IMR-90 (cell line): ENCODE data around the gene TSEN54. TPM values are rescaled to one million over a fixed set of nuclear protein-coding genes. Genes with fewer than 3 reads are reported as not detected.

Experiments
- ATAC-seq: fragments of 200-7000 bp; cut with Tn5 transposase; 2 replicates; pipeline ENCODE4 v1.9.1; 2020; ENCODE audit warnings: low read depth, mild to moderate bottlenecking, moderate library complexity
- BruUV-seq: library from RNA; stranded (reverse); fragments of 400-500 nt; replicated peaks from 2 replicates; lab custom pipeline; 2021; lab: Mats Ljungman, UMichigan
- CTCF ChIA-PET: fragments of 300-600 bp; formaldehyde crosslinking; extraction: SDS; loops from one replicate; lab custom pipeline; 2021; ENCODE audit warnings: antibody characterized with exemption; lab: Yijun Ruan, JAX
- POLR2A ChIA-PET: fragments of 300-600 bp; sonication (Branson Sonifier 250); formaldehyde crosslinking; loops from one replicate; lab custom pipeline; 2022; ENCODE audit warnings: antibody characterized with exemption; ENCODE audit not compliant: unreplicated experiment; lab: Charles Lee
- DNase-seq: peaks from one replicate; pipeline ENCODE4 v3.0.0; 2013
- H2AFZ ChIP-seq: replicated peaks from 2 replicates; pipeline ENCODE3; 2013; ENCODE audit warnings: low read length, mild to moderate bottlenecking; ENCODE audit not compliant: poor library complexity
- H2AK5ac ChIP-seq: 2 replicates; pipeline ENCODE4 v1.6.1; 2013; ENCODE audit warnings: low read depth, low read length, inconsistent platforms
- H2AK9ac ChIP-seq: replicated peaks from 2 replicates; pipeline ENCODE3; 2013; ENCODE audit warnings: mild to moderate bottlenecking, low read depth, low read length, moderate library complexity; ENCODE audit not compliant: poor library complexity
- H2BK120ac ChIP-seq: 2 replicates; pipeline ENCODE4 v1.6.1; 2013; ENCODE audit warnings: low read depth, low read length, inconsistent platforms
- H2BK15ac ChIP-seq: 3 replicates; pipeline ENCODE4 v1.6.1; 2013; ENCODE audit warnings: low read depth, low read length, inconsistent platforms
- H2BK20ac ChIP-seq: 2 replicates; pipeline ENCODE4 v1.6.1; 2013; ENCODE audit warnings: low read depth, mild to moderate bottlenecking, inconsistent platforms, low read length, moderate library complexity
- H2BK5ac ChIP-seq: 2 replicates; pipeline ENCODE4 v1.6.1; 2013; ENCODE audit warnings: mild to moderate bottlenecking, low read depth, low read length, inconsistent platforms; ENCODE audit not compliant: poor library complexity, severe bottlenecking
- H3K14ac ChIP-seq: replicated peaks from 2 replicates; pipeline ENCODE4 v1.6.1; 2013; ENCODE audit warnings: low read depth, low read length, inconsistent platforms
- H3K18ac ChIP-seq: 2 replicates; pipeline ENCODE4 v1.6.1; 2013; ENCODE audit warnings: low read depth, low read length, control low read depth
- H3K23ac ChIP-seq: 2 replicates; pipeline ENCODE4 v1.6.1; 2013; ENCODE audit warnings: low read depth, low read length, inconsistent platforms
- H3K27ac ChIP-seq: 2 replicates; pipeline ENCODE4 v1.5.1; 2013; ENCODE audit warnings: mild to moderate bottlenecking, control low read depth, low read length; ENCODE audit not compliant: insufficient read depth
- H3K27me3 ChIP-seq: 2 replicates; pipeline ENCODE4 v1.6.1; 2013; ENCODE audit warnings: low read length; ENCODE audit not compliant: control insufficient read depth, insufficient read depth
- H3K36me3 ChIP-seq: 2 replicates; pipeline ENCODE4 v1.6.1; 2013; ENCODE audit warnings: low read length, mixed read lengths; ENCODE audit not compliant: control insufficient read depth, insufficient read depth
- H3K4ac ChIP-seq: 2 replicates; pipeline ENCODE4 v1.6.1; 2013; ENCODE audit warnings: low read depth, low read length, inconsistent platforms
- H3K4me1 ChIP-seq: 2 replicates; pipeline ENCODE4 v1.6.1; 2013; ENCODE audit warnings: low read length, mixed read lengths; ENCODE audit not compliant: control insufficient read depth, insufficient read depth
- H3K4me2 ChIP-seq: 2 replicates; pipeline ENCODE4 v1.6.1; 2013; ENCODE audit warnings: low read depth, mild to moderate bottlenecking, control low read depth, low read length, moderate library complexity
- H3K4me3 ChIP-seq: 2 replicates; pipeline ENCODE4 v1.5.1; 2013; ENCODE audit warnings: low read depth, mild to moderate bottlenecking, control low read depth, low read length, moderate library complexity; ENCODE audit not compliant: insufficient read depth
- H3K56ac ChIP-seq: 2 replicates; pipeline ENCODE4 v1.6.1; 2013; ENCODE audit warnings: low read length, inconsistent platforms; ENCODE audit not compliant: insufficient read depth; ENCODE audit errors: extremely low read depth
- H3K79me1 ChIP-seq, 2 experiments: 2 replicates each; pipeline ENCODE4 v1.6.1; 2013; ENCODE audit warnings: low read length in 2 of 2, inconsistent platforms in 1 of 2, low read depth in 1 of 2
- H3K9ac ChIP-seq: 2 replicates; pipeline ENCODE4 v1.6.1; 2013; ENCODE audit warnings: low read depth, low read length, control low read depth
- H3K9me1 ChIP-seq: 2 replicates; pipeline ENCODE4 v1.6.1; 2013; ENCODE audit warnings: low read length, inconsistent platforms; ENCODE audit not compliant: insufficient read depth
- H3K9me3 ChIP-seq: 2 replicates; pipeline ENCODE4 v1.6.1; 2013; ENCODE audit warnings: low read length; ENCODE audit not compliant: control insufficient read depth, insufficient read depth
- H4K20me1 ChIP-seq: 2 replicates; pipeline ENCODE4 v1.6.1; 2013; ENCODE audit warnings: low read length, inconsistent platforms; ENCODE audit not compliant: insufficient read depth
- H4K5ac ChIP-seq: 2 replicates; pipeline ENCODE4 v1.6.1; 2013; ENCODE audit warnings: mild to moderate bottlenecking, low read depth, low read length, control low read depth
- H4K8ac ChIP-seq, 2 experiments: 2 replicates each; pipeline ENCODE4 v1.6.1; 2013; ENCODE audit warnings: low read depth in 2 of 2, low read length in 2 of 2, control low read depth in 1 of 2, inconsistent platforms in 1 of 2
- H4K91ac ChIP-seq: 2 replicates; pipeline ENCODE4 v1.6.1; 2013; ENCODE audit warnings: low read depth, low read length, inconsistent platforms; ENCODE audit not compliant: insufficient read depth
- BHLHE40 ChIP-seq: fragments of 150-350 bp; IDR thresholded peaks from 2 replicates; pipeline ENCODE4 v1.6.1; 2016; ENCODE audit warnings: mild to moderate bottlenecking, low read depth, low read length
- CEBPB ChIP-seq: IDR thresholded peaks from 2 replicates; pipeline ENCODE4 v1.6.1; 2012; ENCODE audit warnings: low read depth, low read length, improper control_type of control experiment
- CHD1 ChIP-seq: IDR thresholded peaks from 2 replicates; pipeline ENCODE4 v1.6.1; 2012; ENCODE audit warnings: low read depth, low read length, improper control_type of control experiment
- CTCF ChIP-seq: conservative IDR thresholded peaks from 2 replicates; pipeline ENCODE4 v1.5.1; 2012; ENCODE audit warnings: mild to moderate bottlenecking, low read depth, low read length, improper control_type of control experiment
- FOS ChIP-seq: fragments of 150-350 bp; IDR thresholded peaks from 2 replicates; pipeline ENCODE4 v1.6.1; 2016; ENCODE audit warnings: low read depth, low read length
- MAFK ChIP-seq: IDR thresholded peaks from 2 replicates; pipeline ENCODE4 v1.6.1; 2012; ENCODE audit warnings: low read depth, low read length, improper control_type of control experiment
- MAZ ChIP-seq: IDR thresholded peaks from 2 replicates; pipeline ENCODE4 v1.6.1; 2012; ENCODE audit warnings: low read depth, mild to moderate bottlenecking, low read length, improper control_type of control experiment, moderate library complexity, borderline replicate concordance
- MXI1 ChIP-seq: IDR thresholded peaks from 2 replicates; pipeline ENCODE4 v1.6.1; 2012; ENCODE audit warnings: low read depth, mild to moderate bottlenecking, low read length, moderate library complexity, borderline replicate concordance
- NFE2L2 ChIP-seq: fragments of 150-350 bp; IDR thresholded peaks from 2 replicates; pipeline ENCODE4 v1.6.1; 2016; ENCODE audit warnings: low read depth, mild to moderate bottlenecking, low read length
- POLR2A ChIP-seq: IDR thresholded peaks from 2 replicates; pipeline ENCODE4 v1.6.1; 2012; ENCODE audit warnings: mild to moderate bottlenecking, low read depth, low read length
- RAD21 ChIP-seq: IDR thresholded peaks from 2 replicates; pipeline ENCODE4 v1.6.1; 2012; ENCODE audit warnings: low read length, improper control_type of control experiment
- SMC3 ChIP-seq: fragments of 150-350 bp; IDR thresholded peaks from 2 replicates; pipeline ENCODE4 v1.6.1; 2016; ENCODE audit warnings: low read depth, mild to moderate bottlenecking, antibody characterized with exemption, low read length, moderate library complexity
- WGBS, 2 experiments: methylation state at CpG; one replicate each; pipeline versions ENCODE4 v1.1.5 to v1.1.7; 2013; ENCODE audit warnings: missing lambda C conversion rate in 2 of 2; ENCODE audit not compliant: insufficient read length in 1 of 2; ENCODE audit errors: extremely low coverage in 2 of 2; 5-methylcytosine and 5-hydroxymethylcytosine counted together
- dilution Hi-C: fragments of 300-500 bp; cut with HindIII; formaldehyde crosslinking; loops from one replicate; pipeline ENCODE4 v1.14.3; 2018; ENCODE audit warnings: low sequenced_read_pairs; ENCODE audit not compliant: unreplicated experiment
- in situ Hi-C: fragments of 300-500 bp; cut with MboI; formaldehyde crosslinking; loops from 3 replicates; pipeline ENCODE4 v1.14.3; 2019; ENCODE audit warnings: low sequenced_read_pairs, inconsistent platforms, mixed read lengths
- intact Hi-C: fragments of 100-400 bp; cut with micrococcal nuclease; formaldehyde crosslinking; loops from 2 replicates; pipeline ENCODE4 v1.10.0; 2022
- polyA plus RNA-seq, 3 experiments: library from polyadenylated mRNA; depleted of rRNA; stranded (reverse); fragments of >200 nt; gene quantifications; 2 replicates each; pipeline ENCODE4 v1.2.3, GENCODE V29; 2012; ENCODE audit warnings: low replicate concordance in 1 of 3
- total RNA-seq: library from RNA; depleted of rRNA; stranded (reverse); fragments of >200 nt; gene quantifications from 2 replicates; pipeline ENCODE4 v1.2.3, GENCODE V29; 2012
- TF ChIP-seq, protein P1 (sequence below): fragments of 150-350 bp; IDR thresholded peaks from 2 replicates; pipeline ENCODE4 v1.6.1; 2016; ENCODE audit warnings: low read depth, mild to moderate bottlenecking, low read length, moderate library complexity, borderline replicate concordance
- TF ChIP-seq, protein P2 (sequence below): fragments of 150-350 bp; IDR thresholded peaks from 2 replicates; pipeline ENCODE4 v1.6.1; 2017; ENCODE audit warnings: mild to moderate bottlenecking, antibody characterized with exemption, low read length, low read depth

The TSEN54 gene
- total and polyA plus RNA-seq, 2 of the 4 experiments (the other 2 are of a cell fraction): 7.2 to 14.9 TPM

DNA sequence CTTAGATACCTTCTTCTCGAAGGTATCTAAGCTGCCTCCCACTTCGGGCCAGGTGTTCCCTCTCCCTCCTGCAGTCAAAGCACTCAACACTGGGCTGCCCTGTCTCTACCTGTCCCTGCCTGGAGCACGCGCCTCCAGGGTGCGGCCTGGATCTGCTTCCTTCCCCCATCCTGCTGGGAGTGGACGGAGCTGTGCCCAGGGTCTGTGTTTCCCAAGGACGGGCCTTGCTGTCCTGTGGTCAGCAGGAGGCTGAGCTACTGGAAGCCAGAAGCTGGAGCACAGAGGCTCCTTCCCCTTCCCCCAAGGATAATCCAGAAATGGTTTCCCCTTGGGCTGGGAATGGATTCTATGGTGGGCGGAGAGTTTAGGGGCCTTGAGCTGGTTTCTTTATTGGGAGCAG lies 25.9 kb downstream of the TSEN54 start:
- no peaks in the 10 kb centered on the region for H3K36me3 ChIP-seq
- ChIA-PET CTCF (no interaction called here), POLR2A (no interaction called here)
- H3K9ac ChIP-seq: no peak overlapping the region
- H3K23ac ChIP-seq: no peak overlapping the region
- H2AK5ac ChIP-seq: no peak overlapping the region
- H3K27me3 ChIP-seq: peaks cover 67% of the 10 kb centered on the region
- in situ Hi-C loops (no loop called here), dilution Hi-C loops (no loop called here), intact Hi-C loops (no loop called here)
- H4K20me1 ChIP-seq: no peaks in the 10 kb centered on the region
- TF ChIP-seq CTCF: no peak
- TF ChIP-seq MXI1: no peak
- no peak for TF ChIP-seq FOS
- TF ChIP-seq, protein P1, sequence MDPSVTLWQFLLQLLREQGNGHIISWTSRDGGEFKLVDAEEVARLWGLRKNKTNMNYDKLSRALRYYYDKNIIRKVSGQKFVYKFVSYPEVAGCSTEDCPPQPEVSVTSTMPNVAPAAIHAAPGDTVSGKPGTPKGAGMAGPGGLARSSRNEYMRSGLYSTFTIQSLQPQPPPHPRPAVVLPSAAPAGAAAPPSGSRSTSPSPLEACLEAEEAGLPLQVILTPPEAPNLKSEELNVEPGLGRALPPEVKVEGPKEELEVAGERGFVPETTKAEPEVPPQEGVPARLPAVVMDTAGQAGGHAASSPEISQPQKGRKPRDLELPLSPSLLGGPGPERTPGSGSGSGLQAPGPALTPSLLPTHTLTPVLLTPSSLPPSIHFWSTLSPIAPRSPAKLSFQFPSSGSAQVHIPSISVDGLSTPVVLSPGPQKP: no peak
- TF ChIP-seq BHLHE40: no peak
- no peak for TF ChIP-seq MAZ
- no peak for TF ChIP-seq RAD21
- no peak for TF ChIP-seq CHD1
- TF ChIP-seq CEBPB: no peak
- TF ChIP-seq MAFK: no peak
- no peak for TF ChIP-seq SMC3
- TF ChIP-seq NFE2L2: no peak
- TF ChIP-seq, protein P2, sequence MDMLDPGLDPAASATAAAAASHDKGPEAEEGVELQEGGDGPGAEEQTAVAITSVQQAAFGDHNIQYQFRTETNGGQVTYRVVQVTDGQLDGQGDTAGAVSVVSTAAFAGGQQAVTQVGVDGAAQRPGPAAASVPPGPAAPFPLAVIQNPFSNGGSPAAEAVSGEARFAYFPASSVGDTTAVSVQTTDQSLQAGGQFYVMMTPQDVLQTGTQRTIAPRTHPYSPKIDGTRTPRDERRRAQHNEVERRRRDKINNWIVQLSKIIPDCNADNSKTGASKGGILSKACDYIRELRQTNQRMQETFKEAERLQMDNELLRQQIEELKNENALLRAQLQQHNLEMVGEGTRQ: no peak
- TF ChIP-seq POLR2A: no peak
- H3K4me1 ChIP-seq: no peaks in the 10 kb centered on the region
- no peak overlapping the region for H2BK5ac ChIP-seq
- no peak overlapping the region for H2BK20ac ChIP-seq
- H3K4me3 ChIP-seq: no peak overlapping the region
- no peak overlapping the region for H4K91ac ChIP-seq
- no peak overlapping the region for H2BK15ac ChIP-seq
- BruUV-seq: no TSS peak
- H3K56ac ChIP-seq: no peak overlapping the region
- no peak overlapping the region for H3K4me2 ChIP-seq
- WGBS, 2 experiments: 86% methylated on average over 2 of the region's 8 CpGs; no CpG with 5 or more reads in 1 of the 2 experiments
- no peak overlapping the region for H3K18ac ChIP-seq
- no peak overlapping the region for H3K14ac ChIP-seq
- H3K27ac ChIP-seq: no peak overlapping the region
- H4K8ac ChIP-seq: no peak overlapping the region
- no peak for ATAC-seq
- H3K9me3 ChIP-seq: no peaks in the 10 kb centered on the region
- H3K9me1 ChIP-seq: no peaks in the 10 kb centered on the region
- H4K5ac ChIP-seq: no peak overlapping the region
- no peak overlapping the region for H3K4ac ChIP-seq
- H2AK9ac ChIP-seq: no peak overlapping the region
- H2BK120ac ChIP-seq: no peak overlapping the region
- no peaks in the 10 kb centered on the region for H3K79me1 ChIP-seq
- DNase-seq: no peak
- H2AFZ ChIP-seq: no peak overlapping the region
